T-cell (primary cell): Measurements from ENCODE around the gene PGLYRP2. TPM values are rescaled to one million over a fixed set of nuclear protein-coding genes. Genes with fewer than 3 reads are reported as not detected.

Source experiments
- ATAC-seq, 4 experiments: fragments of 200-7000 bp in 3 of 4; fragments of 150-1000 bp in 1 of 4; cut with Tn5 transposase; replicated peaks in 1 of 4; 1 replicate in 3 of 4; 2 replicates in 1 of 4; pipeline ENCODE4 v1.10.0; 2021; ENCODE audit warnings: moderate library complexity in 3 of 4, mild to moderate bottlenecking in 2 of 4, moderate number of reproducible peaks in 1 of 4
- CTCF ChIA-PET, 2 donors: fragments of 300-600 bp; sonication (Branson Sonifier 250); formaldehyde crosslinking; loops; one replicate each; lab custom pipeline; 2022; ENCODE audit warnings: antibody characterized with exemption in 2 of 2; lab: Charles Lee
- POLR2A ChIA-PET, 2 donors: fragments of 300-600 bp; sonication (Branson Sonifier 250); formaldehyde crosslinking; loops; one replicate each; lab custom pipeline; 2022; ENCODE audit warnings: antibody characterized with exemption in 2 of 2; lab: Charles Lee
- DNase-seq, 35 experiments: peaks; one replicate each; pipeline versions ENCODE4 v3.0.0 to v3.0.0-alpha.2; 2013 to 2023
- H3K27ac ChIP-seq: one replicate; pipeline ENCODE4 v1.5.1; 2013; ENCODE audit warnings: low read length
- H3K27me3 ChIP-seq, 2 experiments: replicated peaks in 1 of 2; 1 replicate in 1 of 2; 2 replicates in 1 of 2; pipeline versions ENCODE4 v1.6.1 to v1.7.0; 2013; ENCODE audit warnings: low read length in 1 of 2, mixed read lengths in 1 of 2; ENCODE audit not compliant: control insufficient read depth in 2 of 2, insufficient read depth in 2 of 2; ENCODE audit errors: extremely low read depth in 1 of 2
- H3K36me3 ChIP-seq, 2 donors: 1 replicate in 1 of 2; 2 replicates in 1 of 2; pipeline versions ENCODE4 v1.6.1 to v1.7.0; 2013; ENCODE audit warnings: low read length in 1 of 2; ENCODE audit not compliant: control insufficient read depth in 2 of 2, insufficient read depth in 1 of 2; ENCODE audit errors: extremely low read depth in 1 of 2
- H3K4me1 ChIP-seq, 2 experiments: 1 replicate in 1 of 2; 2 replicates in 1 of 2; pipeline versions ENCODE4 v1.6.1 to v1.7.0; 2013; ENCODE audit warnings: low read length in 2 of 2, mixed read lengths in 1 of 2; ENCODE audit not compliant: insufficient read depth in 2 of 2, control insufficient read depth in 1 of 2; ENCODE audit errors: extremely low read depth in 1 of 2
- H3K4me3 ChIP-seq, 2 donors: 1 replicate in 1 of 2; 2 replicates in 1 of 2; pipeline versions ENCODE4 v1.5.1 to v1.7.0; 2013; ENCODE audit warnings: mild to moderate bottlenecking in 2 of 2, low read length in 1 of 2, moderate library complexity in 1 of 2; ENCODE audit not compliant: control insufficient read depth in 1 of 2; ENCODE audit errors: extremely low read depth in 1 of 2
- H3K9me3 ChIP-seq: 2 replicates; pipeline ENCODE4 v1.7.0; 2013
- H3K27ac Mint-ChIP-seq, 2 donors: one replicate each; pipeline ENCODE4 v1.8.0; 2020 to 2021; ENCODE audit warnings: mild to moderate bottlenecking in 2 of 2, mixed read lengths in 2 of 2
- H3K27me3 Mint-ChIP-seq, 2 donors: one replicate each; pipeline ENCODE4 v1.8.0; 2021 to 2022; ENCODE audit warnings: mixed read lengths in 2 of 2
- H3K36me3 Mint-ChIP-seq: one replicate; pipeline ENCODE4 v1.8.0; 2021; ENCODE audit warnings: mixed read lengths
- H3K4me1 Mint-ChIP-seq, 3 donors: one replicate each; pipeline ENCODE4 v1.8.0; 2020 to 2022; ENCODE audit warnings: mixed read lengths in 3 of 3, mild to moderate bottlenecking in 1 of 3
- H3K4me3 Mint-ChIP-seq, 3 donors: one replicate each; pipeline ENCODE4 v1.8.0; 2020 to 2022; ENCODE audit warnings: mild to moderate bottlenecking in 3 of 3, mixed read lengths in 3 of 3, moderate library complexity in 3 of 3
- H3K9me3 Mint-ChIP-seq, 3 donors: one replicate each; pipeline ENCODE4 v1.8.0; 2020 to 2022; ENCODE audit warnings: mixed read lengths in 3 of 3
- WGBS: methylation state at CpG from one replicate; pipeline ENCODE4 v1.1.5; 2013; ENCODE audit warnings: missing lambda C conversion rate; ENCODE audit not compliant: insufficient coverage; 5-methylcytosine and 5-hydroxymethylcytosine counted together
- total RNA-seq, 35 experiments: library from RNA in 6 of 35; stranded (reverse) in 6 of 35; fragments of 120-200 nt in 1 of 35; gene quantifications; one replicate each; pipeline versions ENCODE4 v1.2.1 to v1.2.4 and lab custom pipeline; 2013 to 2026

The PGLYRP2 gene
- total RNA-seq, 5 donors from 2014 or later (not counting 1 experiment from before 2014, with no cell fraction given) = 0.13 to 1.3 (median 0.72) TPM

DNA sequence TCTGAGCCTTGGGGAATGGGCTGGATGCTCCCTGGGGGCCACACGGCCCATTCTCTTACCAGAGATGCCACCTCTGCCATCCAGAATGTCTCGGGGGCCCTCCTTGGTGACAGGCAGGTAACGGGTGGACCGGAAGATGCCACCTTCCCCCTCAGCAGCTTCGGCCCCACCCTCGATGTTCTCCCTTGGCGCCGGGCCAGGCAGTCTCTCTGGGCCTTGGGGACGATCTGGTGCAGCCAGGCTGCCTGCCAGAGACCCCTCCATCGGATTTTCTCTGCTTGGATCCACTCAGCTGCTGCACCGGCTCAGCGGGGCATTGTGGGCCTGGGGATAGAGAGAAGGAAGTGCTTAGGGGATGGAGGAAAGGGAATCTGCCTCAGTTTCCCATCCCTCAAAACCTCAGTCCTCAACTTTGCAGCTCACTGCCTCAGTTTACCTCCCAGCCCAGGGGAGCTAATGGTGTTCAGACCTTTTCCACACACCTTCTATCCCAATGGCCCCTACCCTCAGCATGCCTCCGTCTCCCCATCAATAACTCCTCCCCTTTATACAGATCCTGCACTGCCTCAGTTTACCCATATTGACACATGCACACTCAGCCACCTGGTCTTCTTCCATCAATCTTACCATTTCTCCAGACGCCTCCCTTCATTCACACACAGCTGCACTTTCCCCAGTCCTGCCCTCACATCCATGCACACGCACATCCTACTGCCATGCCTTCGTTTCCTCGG lies 31.1 kb downstream of the PGLYRP2 start:
- Histone ChIP-seq H3K4me1 (peaks cover 0 to 24% of the 10 kb centered on the region in 2 experiments), H3K9me3 (no peaks in the 10 kb centered on the region), H3K27me3 (peaks cover 0 to 2% of the 10 kb centered on the region in 2 experiments), H3K4me3 (no peak overlapping the region), H3K36me3 (peaks cover 14 to 20% of the 10 kb centered on the region in 2 donors), H3K27ac (no peak overlapping the region)
- Mint-ChIP-seq H3K4me3 (peak overlapping the region; percentile 69 to 76 (median 69)), H3K4me1 (peaks cover 20 to 23% (median 20%) of the 10 kb centered on the region in 3 donors), H3K27ac (peak overlapping the region; percentile 24 to 82), H3K27me3 (no peaks in the 10 kb centered on the region), H3K9me3 (no peaks in the 10 kb centered on the region), H3K36me3 (peaks cover 11% of the 10 kb centered on the region)
- ChIA-PET POLR2A (no interaction called here), CTCF (no interaction called here)
- ATAC-seq (no peak), DNase-seq (no peak)
- WGBS = 90% methylated on average over 9 of the region's 17 CpGs

DNA sequence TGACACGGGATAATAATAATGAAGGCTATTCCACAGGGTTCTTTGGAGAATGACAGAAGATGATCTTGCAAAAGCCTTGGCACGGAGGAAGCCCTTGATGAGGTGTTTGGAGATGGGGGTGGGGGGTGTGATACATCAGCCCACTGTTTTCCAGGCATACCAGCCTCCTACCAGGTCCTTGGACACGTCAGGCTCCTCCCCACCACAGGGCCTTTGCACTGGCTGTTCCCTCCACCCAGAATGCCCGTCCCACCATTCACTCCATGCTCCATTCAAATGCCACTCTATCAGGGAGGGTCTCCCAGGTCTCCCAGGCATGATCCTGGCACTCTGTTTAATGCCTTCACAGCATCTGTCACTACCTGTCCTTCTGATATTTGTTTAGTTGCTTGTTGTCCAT lies 32.2 kb downstream of the PGLYRP2 start:
- CTCF ChIA-PET = no interaction called here
- no peaks in the 10 kb centered on the region for H3K9me3 ChIP-seq
- no peaks in the 10 kb centered on the region for H3K27me3 ChIP-seq
- Mint-ChIP-seq H3K36me3 (peaks cover 10% of the 10 kb centered on the region), H3K27ac (peak overlapping the region in 1 of 2 donors; percentile 58), H3K4me1 (peaks cover 20 to 22% (median 20%) of the 10 kb centered on the region in 3 donors), H3K4me3 (no peak overlapping the region), H3K9me3 (no peaks in the 10 kb centered on the region), H3K27me3 (no peaks in the 10 kb centered on the region)
- 77% methylated on average over 2 of the region's 4 CpGs for WGBS
- no peak overlapping the region for H3K4me3 ChIP-seq
- POLR2A ChIA-PET = no interaction called here
- ATAC-seq (no peak), DNase-seq (no peak)
- H3K27ac ChIP-seq = no peak overlapping the region
- H3K36me3 ChIP-seq = peaks cover 6 to 11% of the 10 kb centered on the region in 2 donors
- H3K4me1 ChIP-seq = peaks cover 0 to 18% of the 10 kb centered on the region in 2 experiments

GRCh38 chr19:15445807-15446376 lies 33.4 kb downstream of the PGLYRP2 start:
- Mint-ChIP-seq H3K9me3 (no peaks in the 10 kb centered on the region), H3K27me3 (no peaks in the 10 kb centered on the region), H3K27ac (no peak overlapping the region), H3K4me1 (peaks cover 14 to 17% (median 15%) of the 10 kb centered on the region in 3 donors), H3K36me3 (no peaks in the 10 kb centered on the region), H3K4me3 (no peak overlapping the region)
- no peaks in the 10 kb centered on the region for H3K9me3 ChIP-seq
- H3K4me3 ChIP-seq = no peak overlapping the region
- ATAC-seq = no peak
- ChIA-PET CTCF (no interaction called here), POLR2A (no interaction called here)
- WGBS = 93% methylated on average over 4 of the region's 7 CpGs
- H3K27ac ChIP-seq = no peak overlapping the region
- no peaks in the 10 kb centered on the region for H3K27me3 ChIP-seq
- no peaks in the 10 kb centered on the region for H3K36me3 ChIP-seq
- no peak for DNase-seq
- peaks cover 0 to 14% of the 10 kb centered on the region in 2 experiments for H3K4me1 ChIP-seq

- Mint-ChIP-seq H3K4me1 (peaks cover 8 to 10% (median 9%) of the 10 kb centered on the region in 3 donors), H3K9me3 (no peaks in the 10 kb centered on the region), H3K4me3 (no peak overlapping the region), H3K36me3 (no peaks in the 10 kb centered on the region), H3K27me3 (no peaks in the 10 kb centered on the region), H3K27ac (no peak overlapping the region)
- WGBS = 87% methylated on average over 9 of the region's 9 CpGs
- POLR2A ChIA-PET = no interaction called here
- DNase-seq (no peak), ATAC-seq (no peak)
- no peaks in the 10 kb centered on the region for H3K27me3 ChIP-seq
- CTCF ChIA-PET = no interaction called here
- H3K4me1 ChIP-seq = peaks cover 0 to 12% of the 10 kb centered on the region in 2 experiments
- no peak overlapping the region for H3K27ac ChIP-seq
- no peaks in the 10 kb centered on the region for H3K36me3 ChIP-seq
- H3K9me3 ChIP-seq = no peaks in the 10 kb centered on the region
- no peak overlapping the region for H3K4me3 ChIP-seq
Observed at GRCh38 chr19:15445227-15445605, 34.1 kb downstream of the PGLYRP2 start.

- Mint-ChIP-seq H3K4me1 (peaks cover 7 to 8% (median 7%) of the 10 kb centered on the region in 3 donors), H3K27ac (no peak overlapping the region), H3K36me3 (no peaks in the 10 kb centered on the region), H3K4me3 (no peak overlapping the region), H3K9me3 (no peaks in the 10 kb centered on the region), H3K27me3 (no peaks in the 10 kb centered on the region)
- H3K4me1 ChIP-seq = peaks cover 0 to 9% of the 10 kb centered on the region in 2 experiments
- H3K27me3 ChIP-seq = no peaks in the 10 kb centered on the region
- DNase-seq (no peak), ATAC-seq (no peak)
- H3K27ac ChIP-seq = no peak overlapping the region
- POLR2A ChIA-PET = no interaction called here
- WGBS = 96% methylated on average over 12 of the region's 15 CpGs
- H3K36me3 ChIP-seq = no peaks in the 10 kb centered on the region
- no peak overlapping the region for H3K4me3 ChIP-seq
- no peaks in the 10 kb centered on the region for H3K9me3 ChIP-seq
- CTCF ChIA-PET = no interaction called here
Observed at GRCh38 chr19:15444505-15445226, 34.6 kb downstream of the PGLYRP2 start.

DNA sequence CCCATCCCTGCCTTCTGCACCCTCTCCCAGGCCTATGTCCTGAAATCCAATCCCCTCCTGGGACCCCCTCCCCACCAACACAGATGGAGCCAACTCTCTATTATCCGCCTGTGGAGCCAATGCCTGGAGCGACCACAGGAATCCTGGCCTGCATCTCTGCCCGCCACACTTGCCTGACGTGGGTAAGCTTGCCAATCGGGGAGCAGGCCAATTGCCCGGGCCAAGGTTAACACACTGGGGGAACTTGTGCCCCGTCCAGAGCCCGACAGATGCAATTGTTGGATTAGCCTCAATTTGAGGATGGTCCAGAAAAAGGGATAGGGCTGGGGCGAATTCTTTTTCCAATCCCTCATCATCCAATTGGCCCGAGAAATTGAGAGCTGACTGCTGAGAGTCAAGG lies 35.5 kb downstream of the PGLYRP2 start:
- no peak for ATAC-seq
- WGBS = 98% methylated on average over 6 of the region's 10 CpGs
- H3K4me3 ChIP-seq = no peak overlapping the region
- no peaks in the 10 kb centered on the region for H3K27me3 ChIP-seq
- H3K9me3 Mint-ChIP-seq = no peaks in the 10 kb centered on the region
- no peaks in the 10 kb centered on the region for H3K36me3 Mint-ChIP-seq
- H3K27me3 Mint-ChIP-seq = no peaks in the 10 kb centered on the region
- H3K27ac Mint-ChIP-seq = no peak overlapping the region
- ChIA-PET CTCF (no interaction called here), POLR2A (no interaction called here)
- DNase-seq = no peak
- no peak overlapping the region for H3K27ac ChIP-seq
- peaks cover 0 to 6% of the 10 kb centered on the region in 2 donors for H3K36me3 ChIP-seq
- H3K4me3 Mint-ChIP-seq = no peak overlapping the region
- H3K9me3 ChIP-seq = no peaks in the 10 kb centered on the region
- peaks cover 5 to 6% (median 5%) of the 10 kb centered on the region in 3 donors for H3K4me1 Mint-ChIP-seq
- peaks cover 0 to 4% of the 10 kb centered on the region in 2 experiments for H3K4me1 ChIP-seq
